Measurements from ENCODE around the gene MIER2. TPM values are rescaled to one million over a fixed set of nuclear protein-coding genes. Genes with fewer than 3 reads are reported as not detected.
A peak's percentile ranks its signal among the peaks of the same experiment; 100 is the strongest.

The MIER2 gene
- total RNA-seq, 1 donor from 2014 or later: 44.1 TPM

DNA sequence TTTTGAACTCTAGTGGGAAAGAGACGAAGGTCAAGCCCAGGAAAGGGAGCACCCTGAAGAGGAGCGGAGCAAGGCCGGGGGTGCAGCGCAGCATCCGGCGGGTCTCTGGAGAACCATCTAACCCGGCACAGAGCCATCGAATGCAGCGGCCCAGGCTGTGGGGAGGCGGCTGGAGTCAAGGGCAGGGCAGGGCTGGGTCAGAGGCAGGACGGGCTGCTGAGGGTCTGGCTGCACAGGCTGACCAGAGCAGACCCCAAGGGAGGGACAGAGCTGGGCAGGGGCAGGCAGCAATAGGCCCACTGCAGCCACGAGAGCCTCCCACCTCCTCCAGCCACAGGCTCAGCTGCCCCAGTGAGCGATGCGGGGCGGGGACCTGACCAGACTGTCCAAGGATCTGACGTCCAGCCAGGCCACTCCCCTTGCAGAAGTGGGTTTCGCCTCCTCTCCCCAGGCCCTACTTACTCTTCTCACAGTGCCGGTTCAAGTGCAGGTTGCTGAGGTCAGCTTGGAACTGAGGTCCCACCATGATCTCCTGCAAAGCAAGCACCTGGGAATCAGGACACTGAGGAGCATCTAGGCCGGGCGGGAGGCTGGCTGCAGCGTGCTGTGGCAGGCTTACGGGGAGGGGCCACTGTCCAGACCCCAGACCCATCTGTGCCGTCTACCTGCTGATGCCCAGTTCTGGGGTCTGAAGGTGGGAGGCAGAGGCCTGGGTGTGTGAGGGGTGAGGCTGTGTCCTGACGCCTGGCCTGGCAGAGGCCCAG, 19.2 kb downstream of the MIER2 start:
- Mint-ChIP-seq H3K4me3 (ENCODE audit: unreplicated experiment) (no peak overlapping the region), H3K27me3 (ENCODE audit: unreplicated experiment) (peaks cover 2% of the 10 kb centered on the region), H3K36me3 (ENCODE audit: low read depth, unreplicated experiment) (peaks cover 45% of the 10 kb centered on the region), H3K4me1 (ENCODE audit: unreplicated experiment) (no peaks in the 10 kb centered on the region), H3K27ac (ENCODE audit: unreplicated experiment) (no peak overlapping the region), H3K9me3 (ENCODE audit: unreplicated experiment) (no peaks in the 10 kb centered on the region)
- TF ChIP-seq, protein P1, sequence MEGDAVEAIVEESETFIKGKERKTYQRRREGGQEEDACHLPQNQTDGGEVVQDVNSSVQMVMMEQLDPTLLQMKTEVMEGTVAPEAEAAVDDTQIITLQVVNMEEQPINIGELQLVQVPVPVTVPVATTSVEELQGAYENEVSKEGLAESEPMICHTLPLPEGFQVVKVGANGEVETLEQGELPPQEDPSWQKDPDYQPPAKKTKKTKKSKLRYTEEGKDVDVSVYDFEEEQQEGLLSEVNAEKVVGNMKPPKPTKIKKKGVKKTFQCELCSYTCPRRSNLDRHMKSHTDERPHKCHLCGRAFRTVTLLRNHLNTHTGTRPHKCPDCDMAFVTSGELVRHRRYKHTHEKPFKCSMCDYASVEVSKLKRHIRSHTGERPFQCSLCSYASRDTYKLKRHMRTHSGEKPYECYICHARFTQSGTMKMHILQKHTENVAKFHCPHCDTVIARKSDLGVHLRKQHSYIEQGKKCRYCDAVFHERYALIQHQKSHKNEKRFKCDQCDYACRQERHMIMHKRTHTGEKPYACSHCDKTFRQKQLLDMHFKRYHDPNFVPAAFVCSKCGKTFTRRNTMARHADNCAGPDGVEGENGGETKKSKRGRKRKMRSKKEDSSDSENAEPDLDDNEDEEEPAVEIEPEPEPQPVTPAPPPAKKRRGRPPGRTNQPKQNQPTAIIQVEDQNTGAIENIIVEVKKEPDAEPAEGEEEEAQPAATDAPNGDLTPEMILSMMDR (IDR thresholded peaks at IDR 0.05; ENCODE audit: unreplicated experiment): no peak
- DNase-seq (ENCODE audit: low spot score): no peak

DNA sequence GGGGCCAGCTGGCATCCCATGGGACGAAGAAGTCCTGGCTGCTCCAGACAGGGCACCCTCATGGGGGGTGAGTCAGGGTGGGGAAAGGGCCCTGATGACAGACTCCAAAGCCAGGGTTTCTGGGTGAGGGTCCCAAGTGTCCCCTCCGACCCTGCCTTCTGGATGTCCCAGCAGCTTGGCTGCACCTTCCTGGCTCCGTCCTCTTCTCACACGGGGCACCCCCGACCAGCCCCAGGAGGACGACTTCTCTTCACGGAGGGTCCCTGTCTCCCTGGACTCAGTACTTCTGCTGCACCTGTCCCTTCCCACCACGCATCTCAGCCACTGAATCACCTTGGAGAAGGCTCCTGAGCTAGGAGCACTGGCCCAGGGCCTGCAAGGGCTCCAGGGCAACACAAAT, 19.9 kb downstream of the MIER2 start:
- Mint-ChIP-seq H3K4me3 (ENCODE audit: unreplicated experiment) (no peak overlapping the region), H3K9me3 (ENCODE audit: unreplicated experiment) (no peaks in the 10 kb centered on the region), H3K4me1 (ENCODE audit: unreplicated experiment) (no peaks in the 10 kb centered on the region), H3K27me3 (ENCODE audit: unreplicated experiment) (peaks cover 2% of the 10 kb centered on the region), H3K36me3 (ENCODE audit: low read depth, unreplicated experiment) (peaks cover 50% of the 10 kb centered on the region), H3K27ac (ENCODE audit: unreplicated experiment) (no peak overlapping the region)
- no peak for DNase-seq (ENCODE audit: low spot score)
- TF ChIP-seq, protein P1 (IDR thresholded peaks at IDR 0.05; ENCODE audit: unreplicated experiment): no peak

DNA sequence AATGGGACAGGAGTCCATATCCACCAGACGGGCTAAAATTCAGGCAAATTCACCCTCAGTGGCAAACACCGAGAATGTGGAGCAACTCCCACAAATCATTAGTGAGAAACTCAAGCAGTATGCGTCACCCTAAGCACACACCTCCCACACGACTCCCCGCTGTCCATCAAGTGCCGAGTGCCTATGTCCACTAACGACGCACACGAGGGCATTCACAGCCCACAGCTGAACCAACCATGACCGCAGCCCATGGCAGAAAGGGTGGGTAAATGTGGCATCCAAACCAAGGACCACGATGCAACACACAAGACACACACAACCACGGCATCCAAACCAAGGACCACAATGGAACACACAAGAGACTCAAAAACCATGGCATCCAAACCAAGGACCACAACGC, 22.0 kb downstream of the MIER2 start:
- Mint-ChIP-seq H3K9me3 (ENCODE audit: unreplicated experiment) (no peaks in the 10 kb centered on the region), H3K36me3 (ENCODE audit: low read depth, unreplicated experiment) (peaks cover 43% of the 10 kb centered on the region), H3K27me3 (ENCODE audit: unreplicated experiment) (peaks cover 3% of the 10 kb centered on the region), H3K4me3 (ENCODE audit: unreplicated experiment) (no peak overlapping the region), H3K4me1 (ENCODE audit: unreplicated experiment) (peaks cover 3% of the 10 kb centered on the region), H3K27ac (ENCODE audit: unreplicated experiment) (no peak overlapping the region)
- TF ChIP-seq, protein P1 (IDR thresholded peaks at IDR 0.05; ENCODE audit: unreplicated experiment): no peak
- DNase-seq (ENCODE audit: low spot score): no peak

DNA sequence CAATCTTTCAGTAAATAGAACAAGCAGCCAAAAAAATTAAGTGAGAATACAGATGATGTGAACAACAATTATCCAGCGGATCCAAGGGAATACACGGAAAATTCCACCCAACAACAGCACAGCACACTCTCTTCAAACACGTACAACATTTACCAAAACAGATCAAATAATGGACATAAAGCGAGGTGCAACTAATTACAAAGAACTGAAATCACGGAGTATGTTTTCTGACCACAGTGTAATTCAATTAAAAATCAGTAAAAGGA, 26.2 kb downstream of the MIER2 start:
- TF ChIP-seq, protein P1 (IDR thresholded peaks at IDR 0.05; ENCODE audit: unreplicated experiment): no peak
- H3K27ac Mint-ChIP-seq (ENCODE audit: unreplicated experiment): no peak overlapping the region
- H3K27me3 Mint-ChIP-seq (ENCODE audit: unreplicated experiment): peaks cover 3% of the 10 kb centered on the region
- H3K4me3 Mint-ChIP-seq (ENCODE audit: unreplicated experiment): peak overlapping the region; percentile 4
- H3K36me3 Mint-ChIP-seq (ENCODE audit: low read depth, unreplicated experiment): peaks cover 50% of the 10 kb centered on the region
- H3K4me1 Mint-ChIP-seq (ENCODE audit: unreplicated experiment): peaks cover 12% of the 10 kb centered on the region
- no peak for DNase-seq (ENCODE audit: low spot score)
- H3K9me3 Mint-ChIP-seq (ENCODE audit: unreplicated experiment): peaks cover 4% of the 10 kb centered on the region

DNA sequence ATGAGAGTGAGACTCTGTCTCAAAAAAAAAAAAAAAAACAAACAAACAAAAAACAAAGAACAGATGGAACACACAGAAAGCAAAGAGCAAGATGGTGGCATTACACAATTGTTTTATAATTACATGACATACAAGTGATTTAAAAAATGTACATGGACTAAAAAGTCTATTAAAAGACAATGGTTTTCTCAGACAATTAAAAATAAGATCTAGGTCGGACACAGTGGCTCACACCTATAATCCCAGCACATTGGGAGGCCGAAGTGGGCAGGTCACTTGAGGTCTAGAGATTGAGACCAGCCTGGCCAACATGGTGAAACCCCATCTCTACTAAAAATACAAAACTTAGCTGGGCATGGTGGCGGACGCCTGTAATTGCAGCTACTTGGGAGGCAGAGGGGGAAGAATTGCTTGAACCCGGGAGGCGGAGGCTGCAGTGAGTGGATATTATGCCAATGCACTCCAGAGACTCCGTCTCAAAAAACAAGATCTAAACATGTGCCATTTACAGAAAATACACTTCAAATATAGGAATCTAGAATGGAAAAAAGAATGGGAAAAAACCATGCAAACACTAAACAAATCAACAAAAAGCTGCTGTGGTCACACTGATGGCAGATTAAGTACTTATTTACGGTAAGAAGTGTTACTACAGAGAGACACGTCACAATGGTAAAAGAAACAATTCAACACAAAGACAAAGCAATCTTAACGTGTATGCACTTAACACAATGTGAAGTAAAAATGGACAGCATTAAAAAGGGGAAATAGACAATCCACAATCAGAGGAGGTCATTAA, 26.7 kb downstream of the MIER2 start:
- TF ChIP-seq, protein P1 (IDR thresholded peaks at IDR 0.05; ENCODE audit: unreplicated experiment): peak; percentile 32
- H3K27ac Mint-ChIP-seq (ENCODE audit: unreplicated experiment): no peak overlapping the region
- DNase-seq (ENCODE audit: low spot score): no peak

More for the DNA sequence above, 26.7 kb downstream of the MIER2 start:
- peaks cover 3% of the 10 kb centered on the region for H3K27me3 Mint-ChIP-seq (ENCODE audit: unreplicated experiment)
- peak overlapping the region; percentile 24 for H3K4me3 Mint-ChIP-seq (ENCODE audit: unreplicated experiment)
- peaks cover 12% of the 10 kb centered on the region for H3K4me1 Mint-ChIP-seq (ENCODE audit: unreplicated experiment)
- H3K36me3 Mint-ChIP-seq (ENCODE audit: low read depth, unreplicated experiment): peaks cover 50% of the 10 kb centered on the region
- peaks cover 4% of the 10 kb centered on the region for H3K9me3 Mint-ChIP-seq (ENCODE audit: unreplicated experiment)

Data from endothelial cell (in vitro differentiated cells).